Pancreas (tissue), 10 donors: Measurements from ENCODE around the gene SLC48A1. TPM values are rescaled to one million over a fixed set of nuclear protein-coding genes. Genes with fewer than 3 reads are reported as not detected.

Experiments
- ATAC-seq, 4 donors: fragments of 200-7000 bp; cut with Tn5 transposase; one replicate each; pipeline versions ENCODE4 v1.8.0 to v1.9.1; 2020; ENCODE audit warnings: mild to moderate bottlenecking in 4 of 4, moderate library complexity in 4 of 4
- DNase-seq, 6 donors: peaks; one replicate each; pipeline ENCODE4 v3.0.0-alpha.2; 2020
- FAIRE-seq: peaks from 2 replicates; lab custom pipeline; 2012; peaks lifted over from hg19 to GRCh38; lab: Jason Lieb, UNC
- H3K27ac ChIP-seq, 4 donors: fragments of 200-600 bp; sonication (generic); 1 replicate in 3 of 4; 2 replicates in 1 of 4; pipeline versions ENCODE4 v1.5.0 to v1.8.0; 2020
- H3K27me3 ChIP-seq, 4 donors: fragments of 200-600 bp; one replicate each; pipeline ENCODE4 v1.8.0; 2021
- H3K36me3 ChIP-seq, 3 donors: fragments of 200-600 bp; sonication (generic) in 1 of 3; one replicate each; pipeline versions ENCODE4 v1.5.0 to v1.8.0; 2020 to 2021
- H3K4me1 ChIP-seq, 3 donors: fragments of 200-600 bp; one replicate each; pipeline ENCODE4 v1.8.0; 2021
- H3K4me3 ChIP-seq, 4 donors: fragments of 200-600 bp; sonication (generic) in 2 of 4; one replicate each; pipeline versions ENCODE4 v1.5.0 to v1.8.0; 2020 to 2021
- H3K9me3 ChIP-seq, 4 donors: fragments of 200-600 bp; one replicate each; pipeline ENCODE4 v1.8.0; 2021
- CTCF ChIP-seq, 4 donors: fragments of 200-600 bp; sonication (generic) in 3 of 4; IDR thresholded peaks; one replicate each; pipeline versions ENCODE4 v1.5.0 to v1.8.0; 2021; ENCODE audit warnings: antibody characterized with exemption in 4 of 4
- WGBS, 2 donors: extraction: QIAGEN DNeasy Blood & Tissue Kit; methylation state at CpG; one replicate each; pipeline ENCODE4 v1.1.7; 2013; 5-methylcytosine and 5-hydroxymethylcytosine counted together
- intact Hi-C, 3 donors: fragments of 100-400 bp; cut with DNase I; formaldehyde crosslinking; loops; one replicate each; pipeline versions ENCODE4 v1.11.1 to v1.14.2; 2022
- polyA plus RNA-seq, 2 donors: library from polyadenylated mRNA; stranded (reverse); fragments of 200-250 nt; gene quantifications; one replicate each; pipeline ENCODE4 v1.2.3, GENCODE V29; 2013
- total RNA-seq, 6 donors: library from RNA; stranded (reverse); fragmentation: NEBNext Ultra II Directional in 4 of 6; extraction: Animal tissue kit (Norgen Biotek cat#: 25700) in 4 of 6; gene quantifications; one replicate each; pipeline versions ENCODE4 v1.2.1 to v1.2.4, GENCODE V29; 2021 to 2023
- donor health status: healthy with polysubstance abuse.
- donor health status: DM: no; HTN: no; CAD: no; lungs with moderate emphysema.
- donor health status: DM: no; HTN: no; CAD: no.
- donor health status: control.
- donor health status: control.
- donor health status: Bipolar disorder and iron deficiency.
- donor health status: DM: yes; HTN: yes; CAD: no.
- donor health status: DM: no; HTN: no; CAD: no.
- donor health status: DM: no; HTN: no; CAD: no.
- donor health status: DM: yes; HTN: yes; CAD: no.

The SLC48A1 gene
- total and polyA plus RNA-seq, 8 donors: 12.2 to 17.2 (median 13.8) TPM

- WGBS, 2 donors: 79 to 82% methylated on average over 13 of the region's 13 CpGs
- FAIRE-seq: no peak
- H3K4me3 ChIP-seq: peak overlapping the region in 2 of 4 donors; percentile 92 to 96
- peaks cover 0 to 16% (median 0%) of the 10 kb centered on the region in 3 donors for H3K4me1 ChIP-seq
- no peak overlapping the region for H3K27ac ChIP-seq
- intact Hi-C loops: loop anchor here in 1 of 3 donors (10.0 kb wide), 1 partner anchor 57 kb away; no protein-coding TSS in a partner anchor
- no peaks in the 10 kb centered on the region for H3K36me3 ChIP-seq
- TF ChIP-seq CTCF (IDR thresholded peaks at IDR 0.05): no peak
- peak in 1 of 6 donors; percentile 17 for DNase-seq
- ATAC-seq: no peak
- H3K9me3 ChIP-seq: no peaks in the 10 kb centered on the region
- H3K27me3 ChIP-seq: no peaks in the 10 kb centered on the region
Observed at GRCh38 chr12:47772094-47772660, 861 bp upstream of the SLC48A1 start.

- DNase-seq: no peak
- H3K36me3 ChIP-seq: no peaks in the 10 kb centered on the region
- intact Hi-C loops: loop anchor here in 1 of 3 donors (10.0 kb wide), 1 partner anchor 58 kb away; no protein-coding TSS in a partner anchor
- peak overlapping the region in 3 of 4 donors; percentile 61 to 83 (median 64) for H3K27ac ChIP-seq
- H3K4me1 ChIP-seq: peaks cover 0 to 16% (median 0%) of the 10 kb centered on the region in 3 donors
- no peak for ATAC-seq
- WGBS, 2 donors: 7 to 9% methylated on average over 17 of the region's 17 CpGs
- no peaks in the 10 kb centered on the region for H3K9me3 ChIP-seq
- peak overlapping the region in 2 of 4 donors; percentile 92 to 96 for H3K4me3 ChIP-seq
- H3K27me3 ChIP-seq: no peaks in the 10 kb centered on the region
- peak in 1 of 4 donors; percentile 10 for TF ChIP-seq CTCF (IDR thresholded peaks at IDR 0.05)
- FAIRE-seq: no peak
Observed at GRCh38 chr12:47772738-47773061, 338 bp upstream of the SLC48A1 start.

GRCh38 chr12:47773858-47774580, 981 bp downstream of the SLC48A1 start:
- Histone ChIP-seq H3K27me3 (no peaks in the 10 kb centered on the region), H3K27ac (peak overlapping the region in 3 of 4 donors; percentile 66 to 83 (median 73)), H3K4me3 (peak overlapping the region; percentile 54 to 96 (median 93)), H3K4me1 (peaks cover 0 to 16% (median 0%) of the 10 kb centered on the region in 3 donors), H3K9me3 (no peaks in the 10 kb centered on the region), H3K36me3 (no peaks in the 10 kb centered on the region)
- 35 to 41% methylated on average over 14 of the region's 14 CpGs for WGBS, 2 donors
- ATAC-seq: no peak
- intact Hi-C loops: loop anchor here in 1 of 3 donors (10.0 kb wide), 1 partner anchor 59 kb away; no protein-coding TSS in a partner anchor
- TF ChIP-seq CTCF (IDR thresholded peaks at IDR 0.05): no peak
- peak in 1 of 6 donors; percentile 51 for DNase-seq
- no peak for FAIRE-seq

GRCh38 chr12:47774663-47775062, 1.6 kb downstream of the SLC48A1 start:
- Histone ChIP-seq H3K27ac (no peak overlapping the region), H3K36me3 (no peaks in the 10 kb centered on the region), H3K9me3 (no peaks in the 10 kb centered on the region), H3K4me3 (no peak overlapping the region), H3K27me3 (no peaks in the 10 kb centered on the region), H3K4me1 (peaks cover 0 to 16% (median 0%) of the 10 kb centered on the region in 3 donors)
- WGBS, 2 donors: 93 to 95% methylated on average over 7 of the region's 7 CpGs
- FAIRE-seq (no peak), DNase-seq (no peak), ATAC-seq (no peak)
- TF ChIP-seq CTCF (IDR thresholded peaks at IDR 0.05): no peak
- intact Hi-C loops: loop anchor here in 2 of 3 donors (5.0 to 10.0 kb wide), 3 partner anchors 32 to 742 kb away; no protein-coding TSS in a partner anchor
